GM18868 (cell line): ENCODE measurements around the gene DGCR2.
A peak's percentile ranks its signal among the peaks of the same experiment; 100 is the strongest.

Source experiments
- ATAC-seq: cut with Tn5 transposase; IDR thresholded peaks from one replicate; pipeline ENCODE4 v1.9.1; 2021; ENCODE audit warnings: mild to moderate bottlenecking, moderate library complexity; ENCODE audit not compliant: unreplicated experiment

DGCR2 gene

GRCh38 chr22:19109198-19110063 lies 12.8 kb downstream of the DGCR2 start:
- peak; percentile 86 for ATAC-seq

- ATAC-seq, result no peak
These were observed 13.4 kb downstream of the DGCR2 start for GRCh38 chr22:19108807-19109197.

- no peak for ATAC-seq
These were observed 14.5 kb downstream of the DGCR2 start for GRCh38 chr22:19107730-19108074.

GRCh38 chr22:19106886-19107729 lies 15.1 kb downstream of the DGCR2 start:
- ATAC-seq, result no peak

GRCh38 chr22:19105867-19106802 lies 16.1 kb downstream of the DGCR2 start:
- ATAC-seq, result no peak

GRCh38 chr22:19105456-19105855 lies 16.8 kb downstream of the DGCR2 start:
- ATAC-seq, result no peak

- no peak for ATAC-seq
These were observed 18.1 kb downstream of the DGCR2 start for GRCh38 chr22:19103880-19104821.

- ATAC-seq, result no peak
These were observed 24.1 kb downstream of the DGCR2 start for GRCh38 chr22:19098157-19098556.

GRCh38 chr22:19097518-19097917 lies 24.7 kb downstream of the DGCR2 start:
- ATAC-seq, result no peak

- no peak for ATAC-seq
These were observed 25.7 kb downstream of the DGCR2 start for GRCh38 chr22:19096555-19096954.

GRCh38 chr22:19094393-19094997 lies 27.7 kb downstream of the DGCR2 start:
- ATAC-seq, result no peak

GRCh38 chr22:19092725-19093124 lies 29.5 kb downstream of the DGCR2 start:
- no peak for ATAC-seq

GRCh38 chr22:19090586-19091127 lies 31.6 kb downstream of the DGCR2 start:
- ATAC-seq, result no peak

GRCh38 chr22:19090183-19090582 lies 32.0 kb downstream of the DGCR2 start:
- no peak for ATAC-seq

GRCh38 chr22:19088866-19089595 lies 33.2 kb downstream of the DGCR2 start:
- ATAC-seq, result no peak

- no peak for ATAC-seq
These were observed 35.3 kb downstream of the DGCR2 start for GRCh38 chr22:19086896-19087295.

GRCh38 chr22:19086417-19086816 lies 35.8 kb downstream of the DGCR2 start:
- no peak for ATAC-seq

GRCh38 chr22:19085233-19085718 lies 36.9 kb downstream of the DGCR2 start:
- ATAC-seq, result no peak
